Rectal smooth muscle tissue (tissue), 1 donor: ENCODE measurements around the gene CBFA2T2.
"Not testable (repeated sequence)": the region's sequence is repeated elsewhere in the genome, so short reads cannot be mapped to it uniquely, and the experiment has no call there.

Experiments
- H3K27ac ChIP-seq: one replicate; pipeline ENCODE4 v1.7.0; 2013; ENCODE audit warnings: low read depth, low read length, inconsistent platforms
- H3K27me3 ChIP-seq: one replicate; pipeline ENCODE4 v1.7.0; 2013; ENCODE audit warnings: low read length; ENCODE audit not compliant: control insufficient read depth, insufficient read depth
- H3K36me3 ChIP-seq: one replicate; pipeline ENCODE4 v1.7.0; 2013; ENCODE audit warnings: low read length; ENCODE audit not compliant: control insufficient read depth, insufficient read depth
- H3K4me1 ChIP-seq: one replicate; pipeline ENCODE4 v1.7.0; 2013; ENCODE audit warnings: low read length; ENCODE audit not compliant: control insufficient read depth, insufficient read depth
- H3K4me3 ChIP-seq: one replicate; pipeline ENCODE4 v1.7.0; 2013; ENCODE audit warnings: low read length
- H3K9ac ChIP-seq: one replicate; pipeline ENCODE4 v1.7.0; 2013; ENCODE audit warnings: low read length

Gene CBFA2T2

GRCh38 chr20:33496776-33497175, 6.9 kb downstream of the CBFA2T2 start:
- not testable (repeated sequence) for H3K27ac ChIP-seq, H3K27me3 ChIP-seq, H3K36me3 ChIP-seq, H3K4me1 ChIP-seq, H3K4me3 ChIP-seq, H3K9ac ChIP-seq

GRCh38 chr20:33499355-33499754, 9.5 kb downstream of the CBFA2T2 start:
- H3K4me3 ChIP-seq = no peak overlapping the region
- H3K9ac ChIP-seq = no peak overlapping the region
- H3K27ac ChIP-seq = no peak overlapping the region
- no peaks in the 10 kb centered on the region for H3K27me3 ChIP-seq
- H3K36me3 ChIP-seq = no peaks in the 10 kb centered on the region
- H3K4me1 ChIP-seq = peaks cover 7% of the 10 kb centered on the region

GRCh38 chr20:33501000-33501399, 11.1 kb downstream of the CBFA2T2 start:
- Histone ChIP-seq H3K27ac (no peak overlapping the region), H3K27me3 (no peaks in the 10 kb centered on the region)

GRCh38 chr20:33503564-33503963, 13.7 kb downstream of the CBFA2T2 start:
- Histone ChIP-seq H3K4me3 (no peak overlapping the region), H3K36me3 (no peaks in the 10 kb centered on the region), H3K27me3 (no peaks in the 10 kb centered on the region), H3K9ac (no peak overlapping the region), H3K4me1 (peaks cover 10% of the 10 kb centered on the region), H3K27ac (no peak overlapping the region)

More at GRCh38 chr20:33501000-33501399, 11.1 kb downstream of the CBFA2T2 start:
- H3K9ac ChIP-seq = no peak overlapping the region
- H3K4me3 ChIP-seq = no peak overlapping the region
- H3K36me3 ChIP-seq = no peaks in the 10 kb centered on the region
- H3K4me1 ChIP-seq = peaks cover 7% of the 10 kb centered on the region

GRCh38 chr20:33506576-33506975, 16.7 kb downstream of the CBFA2T2 start:
- Histone ChIP-seq H3K4me3 (no peak overlapping the region), H3K36me3 (no peaks in the 10 kb centered on the region), H3K27ac (no peak overlapping the region), H3K4me1 (peaks cover 3% of the 10 kb centered on the region), H3K27me3 (no peaks in the 10 kb centered on the region), H3K9ac (no peak overlapping the region)

GRCh38 chr20:33507461-33507860, 17.6 kb downstream of the CBFA2T2 start:
- Histone ChIP-seq H3K4me3 (no peak overlapping the region), H3K27me3 (no peaks in the 10 kb centered on the region), H3K4me1 (peaks cover 3% of the 10 kb centered on the region), H3K36me3 (no peaks in the 10 kb centered on the region), H3K27ac (no peak overlapping the region), H3K9ac (no peak overlapping the region)

- not testable (repeated sequence) for H3K27ac ChIP-seq, H3K4me3 ChIP-seq, H3K27me3 ChIP-seq, H3K4me1 ChIP-seq, H3K9ac ChIP-seq, H3K36me3 ChIP-seq
These were observed 18.1 kb downstream of the CBFA2T2 start for GRCh38 chr20:33508015-33508414.

GRCh38 chr20:33509057-33509456, 19.2 kb downstream of the CBFA2T2 start:
- not testable (repeated sequence) for H3K36me3 ChIP-seq, H3K27ac ChIP-seq, H3K27me3 ChIP-seq, H3K9ac ChIP-seq, H3K4me3 ChIP-seq, H3K4me1 ChIP-seq

- not testable (repeated sequence) for H3K9ac ChIP-seq, H3K27me3 ChIP-seq, H3K4me1 ChIP-seq, H3K36me3 ChIP-seq, H3K27ac ChIP-seq, H3K4me3 ChIP-seq
These were observed 22.0 kb downstream of the CBFA2T2 start for GRCh38 chr20:33511876-33512275.

GRCh38 chr20:33515569-33516216, 25.8 kb downstream of the CBFA2T2 start:
- H3K27me3 ChIP-seq = no peaks in the 10 kb centered on the region
- no peak overlapping the region for H3K4me3 ChIP-seq
- H3K27ac ChIP-seq = no peak overlapping the region
- H3K36me3 ChIP-seq = no peaks in the 10 kb centered on the region
- no peaks in the 10 kb centered on the region for H3K4me1 ChIP-seq
- no peak overlapping the region for H3K9ac ChIP-seq

- Histone ChIP-seq H3K27ac (peak overlapping the region; percentile 1), H3K36me3 (no peaks in the 10 kb centered on the region), H3K9ac (no peak overlapping the region), H3K27me3 (no peaks in the 10 kb centered on the region), H3K4me3 (no peak overlapping the region), H3K4me1 (no peaks in the 10 kb centered on the region)
These were observed 27.0 kb downstream of the CBFA2T2 start for GRCh38 chr20:33516882-33517281.

GRCh38 chr20:33518071-33518470, 28.2 kb downstream of the CBFA2T2 start:
- Histone ChIP-seq H3K9ac (no peak overlapping the region), H3K4me3 (no peak overlapping the region), H3K27ac (no peak overlapping the region), H3K4me1 (no peaks in the 10 kb centered on the region), H3K27me3 (no peaks in the 10 kb centered on the region), H3K36me3 (no peaks in the 10 kb centered on the region)

GRCh38 chr20:33521461-33521860, 31.6 kb downstream of the CBFA2T2 start:
- Histone ChIP-seq H3K4me3 (no peak overlapping the region), H3K27ac (no peak overlapping the region), H3K27me3 (no peaks in the 10 kb centered on the region), H3K4me1 (no peaks in the 10 kb centered on the region), H3K36me3 (no peaks in the 10 kb centered on the region), H3K9ac (no peak overlapping the region)
